ENCODE data around the gene FAM78B. TPM values are rescaled to one million over a fixed set of nuclear protein-coding genes. Genes with fewer than 3 reads are reported as not detected.

FAM78B gene
- total RNA-seq, 2 donors from 2014 or later = 0.79 to 0.90 TPM

DNA sequence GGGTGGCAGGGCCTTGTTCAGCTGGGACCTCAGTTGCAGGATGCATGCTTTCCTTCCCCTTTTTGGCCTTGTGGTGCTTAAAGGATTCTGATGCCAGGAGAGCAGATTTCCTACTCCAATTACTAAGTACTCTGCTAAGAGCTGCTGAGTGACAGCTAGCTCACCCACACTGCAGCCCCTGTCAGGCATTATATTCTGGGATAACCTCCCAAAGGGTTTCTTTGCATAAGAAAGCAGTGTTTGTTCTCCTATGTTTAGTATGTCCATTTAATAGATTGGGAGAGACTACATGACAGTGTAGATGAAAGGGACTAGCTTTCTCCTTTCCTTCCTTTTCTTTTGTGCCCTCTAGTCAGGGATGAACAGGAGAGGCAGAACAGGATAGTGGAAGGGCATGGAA is 100.7 kb downstream of the FAM78B start:
- Mint-ChIP-seq H3K4me1 (ENCODE audit: low read depth) (no peaks in the 10 kb centered on the region), H3K36me3 (ENCODE audit: insufficient read depth in 2 of 2) (no peaks in the 10 kb centered on the region), H3K27me3 (ENCODE audit: low read depth) (no peaks in the 10 kb centered on the region), H3K9me3 (no peaks in the 10 kb centered on the region), H3K27ac (no peak overlapping the region), H3K4me3 (no peak overlapping the region)
- ATAC-seq (replicated peaks in 1 of 2) = no peak
- no peak for DNase-seq

DNA sequence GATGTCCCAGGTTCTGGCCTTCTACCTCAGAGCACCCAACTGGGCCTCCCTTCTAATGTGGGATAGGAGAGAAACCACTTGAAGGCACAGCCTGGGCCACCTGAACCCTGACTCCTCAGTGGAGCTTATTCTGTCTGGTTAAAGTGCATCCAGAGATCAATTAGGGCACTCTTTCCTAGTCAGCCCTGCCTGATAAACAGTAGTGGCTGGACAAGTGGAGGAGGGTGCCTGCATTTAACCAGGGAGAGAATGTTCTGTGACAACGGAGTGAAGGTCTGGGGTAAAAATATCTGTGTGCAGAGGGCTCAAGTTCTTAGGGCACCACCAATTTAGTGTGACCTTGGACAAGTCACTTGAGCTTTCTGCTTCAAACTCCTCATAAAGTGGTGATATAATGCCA is 101.8 kb downstream of the FAM78B start:
- no peaks in the 10 kb centered on the region for H3K4me1 Mint-ChIP-seq (ENCODE audit: low read depth)

DNA sequence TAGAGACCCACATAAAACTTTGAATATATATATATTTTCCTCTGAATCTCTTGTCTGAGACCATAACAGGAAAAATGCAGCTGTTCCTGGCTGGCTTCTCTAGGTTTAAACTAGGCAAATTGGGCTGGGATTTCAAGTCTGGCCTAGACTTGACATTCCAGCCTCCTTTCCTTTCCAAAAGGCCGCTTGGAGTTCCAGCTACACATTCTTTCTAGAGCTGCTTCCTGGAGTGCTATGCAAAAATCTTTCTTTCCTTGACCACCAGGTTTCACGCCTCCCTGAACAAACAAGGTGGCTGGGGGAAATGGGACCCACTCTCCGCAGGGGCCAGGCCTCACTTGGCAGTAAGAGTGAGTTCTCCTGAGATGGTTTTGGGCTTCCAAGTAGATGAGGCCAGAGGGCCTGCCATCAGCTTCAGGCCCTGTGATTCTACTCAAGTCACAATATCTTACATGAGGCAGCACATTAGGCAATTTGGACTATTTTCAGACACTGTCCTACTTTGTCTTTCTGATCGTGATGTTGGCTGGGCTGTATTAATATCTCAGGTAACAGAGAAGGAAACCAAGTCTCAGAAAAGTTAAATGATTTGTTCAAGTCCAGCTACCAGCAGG is 102.4 kb downstream of the FAM78B start:
- ATAC-seq (replicated peaks in 1 of 2) = no peak
- no peaks in the 10 kb centered on the region for H3K9me3 Mint-ChIP-seq
- peaks cover 1% of the 10 kb centered on the region for H3K27me3 Mint-ChIP-seq (ENCODE audit: low read depth)
- H3K36me3 Mint-ChIP-seq (ENCODE audit: insufficient read depth in 2 of 2) = no peaks in the 10 kb centered on the region
- no peak for DNase-seq
- H3K4me3 Mint-ChIP-seq = no peak overlapping the region
- H3K27ac Mint-ChIP-seq = no peak overlapping the region
- H3K4me1 Mint-ChIP-seq (ENCODE audit: low read depth) = no peaks in the 10 kb centered on the region

More for the DNA sequence above, 101.8 kb downstream of the FAM78B start:
- DNase-seq = no peak
- H3K36me3 Mint-ChIP-seq (ENCODE audit: insufficient read depth in 2 of 2) = no peaks in the 10 kb centered on the region
- H3K27ac Mint-ChIP-seq = no peak overlapping the region
- H3K27me3 Mint-ChIP-seq (ENCODE audit: low read depth) = no peaks in the 10 kb centered on the region
- H3K4me3 Mint-ChIP-seq = no peak overlapping the region
- ATAC-seq (replicated peaks in 1 of 2) = no peak
- H3K9me3 Mint-ChIP-seq = no peaks in the 10 kb centered on the region

DNA sequence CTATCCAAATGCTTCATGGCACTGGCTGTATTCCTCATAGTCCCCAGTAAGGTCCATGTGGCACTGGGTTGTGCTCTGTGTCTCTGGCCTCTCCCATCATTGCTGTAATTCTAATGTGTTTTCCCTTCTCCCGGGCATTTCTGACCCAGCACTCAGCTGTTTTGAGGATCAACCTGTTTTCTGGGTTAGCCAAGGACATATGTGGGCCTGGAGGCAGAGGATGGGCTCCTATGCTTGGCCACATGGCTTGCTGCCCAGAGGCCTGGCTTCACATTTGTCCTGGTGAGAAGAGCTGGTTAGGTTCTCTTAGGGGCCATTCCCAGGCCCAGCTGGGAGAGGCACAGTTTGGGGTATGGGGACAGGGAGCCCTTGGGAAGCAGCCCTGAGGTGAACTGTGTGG is 103.1 kb downstream of the FAM78B start:
- ATAC-seq (replicated peaks in 1 of 2) = no peak
- DNase-seq = no peak
- Mint-ChIP-seq H3K4me3 (no peak overlapping the region), H3K36me3 (ENCODE audit: insufficient read depth in 2 of 2) (no peaks in the 10 kb centered on the region), H3K9me3 (no peaks in the 10 kb centered on the region), H3K27me3 (ENCODE audit: low read depth) (peaks cover 8% of the 10 kb centered on the region), H3K27ac (no peak overlapping the region), H3K4me1 (ENCODE audit: low read depth) (no peaks in the 10 kb centered on the region)

DNA sequence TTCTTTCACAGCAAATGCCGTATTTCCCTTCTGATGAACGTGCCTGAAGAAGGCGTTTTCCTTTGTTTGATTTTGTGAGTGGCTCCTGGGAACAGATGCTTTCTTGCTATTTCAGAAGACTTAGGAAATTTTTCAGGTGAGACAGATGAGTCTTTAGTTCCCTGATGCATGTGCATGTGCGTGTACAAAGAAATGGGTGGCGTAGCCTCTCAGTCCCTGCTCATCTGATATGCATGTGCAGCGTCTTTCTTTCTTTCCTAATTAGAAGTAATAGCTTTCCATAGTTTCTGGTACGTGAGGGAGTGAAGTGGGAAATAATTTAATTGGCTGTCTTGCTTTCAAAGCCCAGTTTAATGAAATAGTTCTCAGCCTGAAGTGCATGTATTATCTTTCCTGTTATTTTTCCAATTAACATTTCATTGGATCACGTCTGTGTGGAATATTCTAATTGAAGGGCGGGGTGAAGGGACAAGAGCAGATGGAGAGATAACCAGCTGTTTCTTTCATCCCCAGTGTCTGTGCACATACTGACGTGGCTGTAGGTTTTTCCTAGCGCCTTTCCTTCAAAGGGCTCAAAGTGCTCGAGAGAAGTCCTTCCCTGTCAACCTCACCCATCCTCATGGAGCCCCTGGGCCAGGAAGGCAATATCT is 104.3 kb downstream of the FAM78B start:
- H3K4me3 Mint-ChIP-seq = no peak overlapping the region
- DNase-seq (no peak), ATAC-seq (replicated peaks in 1 of 2) (no peak)
- H3K9me3 Mint-ChIP-seq = no peaks in the 10 kb centered on the region
- H3K27me3 Mint-ChIP-seq (ENCODE audit: low read depth) = peaks cover 8% of the 10 kb centered on the region
- H3K4me1 Mint-ChIP-seq (ENCODE audit: low read depth) = no peaks in the 10 kb centered on the region
- H3K27ac Mint-ChIP-seq = no peak overlapping the region
- no peaks in the 10 kb centered on the region for H3K36me3 Mint-ChIP-seq (ENCODE audit: insufficient read depth in 2 of 2)

DNA sequence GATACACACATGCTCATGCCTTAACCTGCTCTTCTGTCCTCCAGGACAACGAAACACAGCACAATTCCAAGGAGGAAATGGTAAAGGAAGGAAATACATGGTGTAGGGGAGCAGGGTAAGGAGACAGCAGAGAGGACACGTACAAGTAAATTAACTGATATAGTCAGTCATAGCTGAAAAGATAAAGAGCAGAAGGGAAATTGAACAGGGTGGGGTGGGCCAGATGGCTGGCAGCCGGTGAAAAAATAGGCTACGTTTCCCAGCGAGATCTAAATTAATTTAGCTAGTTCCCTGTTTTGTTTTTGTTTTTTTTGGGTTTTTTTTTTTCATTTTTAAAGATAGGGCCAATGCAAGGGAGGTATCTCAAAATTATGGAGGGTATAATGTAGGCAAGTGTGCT is 109.2 kb downstream of the FAM78B start:
- Mint-ChIP-seq H3K27ac (no peak overlapping the region), H3K36me3 (ENCODE audit: insufficient read depth in 2 of 2) (no peaks in the 10 kb centered on the region), H3K27me3 (ENCODE audit: low read depth) (peaks cover 14% of the 10 kb centered on the region), H3K9me3 (no peaks in the 10 kb centered on the region), H3K4me1 (ENCODE audit: low read depth) (no peaks in the 10 kb centered on the region), H3K4me3 (no peak overlapping the region)
- no peak for DNase-seq
- no peak for ATAC-seq (replicated peaks in 1 of 2)

DNA sequence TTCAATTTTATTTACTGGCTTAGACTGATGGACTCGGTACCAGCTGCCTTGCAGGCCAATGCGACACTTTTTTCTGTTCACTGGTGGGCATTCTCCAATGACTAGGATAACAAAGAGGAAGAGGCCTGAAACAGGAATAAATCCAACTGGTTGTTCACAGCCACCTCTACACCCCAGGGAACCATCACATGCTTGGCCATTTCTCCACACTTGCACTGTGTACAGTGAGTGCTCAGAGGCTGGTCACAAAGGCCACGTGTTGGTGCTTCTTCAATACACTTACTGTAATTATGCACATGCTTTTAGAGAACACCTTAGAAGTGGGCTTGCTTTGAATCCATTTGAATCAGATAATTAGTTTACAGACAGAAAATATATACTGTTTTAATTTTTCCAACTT is 113.4 kb downstream of the FAM78B start:
- Mint-ChIP-seq H3K36me3 (ENCODE audit: insufficient read depth in 2 of 2) (no peaks in the 10 kb centered on the region), H3K27ac (no peak overlapping the region), H3K4me3 (no peak overlapping the region), H3K27me3 (ENCODE audit: low read depth) (peaks cover 6% of the 10 kb centered on the region), H3K4me1 (ENCODE audit: low read depth) (no peaks in the 10 kb centered on the region), H3K9me3 (no peaks in the 10 kb centered on the region)
- no peak for ATAC-seq (replicated peaks in 1 of 2)
- DNase-seq = no peak

DNA sequence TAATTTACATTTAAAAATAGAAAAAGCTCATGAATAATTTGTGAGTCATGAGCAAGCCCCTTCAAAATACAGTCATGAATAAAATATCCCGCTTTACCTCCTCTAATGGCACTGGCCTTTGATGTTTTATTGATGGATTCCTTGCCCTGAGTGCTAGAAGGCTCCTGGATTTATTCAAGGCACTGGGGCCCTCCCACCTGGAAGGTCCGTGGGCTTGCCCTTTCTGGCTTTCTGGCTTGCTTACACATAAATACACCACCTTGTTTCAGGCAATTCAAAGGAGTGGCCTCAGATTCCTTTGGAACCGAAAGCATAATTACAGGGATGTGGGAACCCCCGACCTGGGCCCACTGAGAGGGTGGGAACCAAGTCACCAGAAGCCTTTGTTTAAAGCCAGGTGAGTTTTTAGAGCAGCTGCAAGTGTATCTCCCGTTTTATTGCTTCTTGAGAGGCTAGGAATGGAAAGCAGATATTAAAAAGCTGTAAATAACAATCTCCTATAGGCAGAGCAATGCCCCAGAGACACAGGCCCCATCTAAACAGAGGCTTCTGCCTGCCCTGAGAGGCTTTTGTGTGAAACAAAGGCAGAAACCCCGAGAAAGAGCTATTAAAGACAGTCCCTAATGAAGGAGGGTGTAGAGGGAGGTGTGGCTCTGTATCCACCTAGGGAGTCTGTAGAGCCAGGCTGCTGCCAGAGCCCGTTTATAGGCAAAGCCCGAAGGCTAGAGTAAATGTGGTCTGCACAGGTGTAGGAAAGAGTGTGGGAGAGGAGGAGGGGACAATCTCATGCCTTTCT is 126.4 kb downstream of the FAM78B start:
- Mint-ChIP-seq H3K9me3 (peaks cover 0 to 3% of the 10 kb centered on the region in 2 donors), H3K27me3 (ENCODE audit: low read depth) (peaks cover 19% of the 10 kb centered on the region), H3K4me1 (ENCODE audit: low read depth) (no peaks in the 10 kb centered on the region), H3K27ac (no peak overlapping the region), H3K36me3 (ENCODE audit: insufficient read depth in 2 of 2) (no peaks in the 10 kb centered on the region), H3K4me3 (no peak overlapping the region)
- ATAC-seq (replicated peaks in 1 of 2) (no peak), DNase-seq (no peak)

DNA sequence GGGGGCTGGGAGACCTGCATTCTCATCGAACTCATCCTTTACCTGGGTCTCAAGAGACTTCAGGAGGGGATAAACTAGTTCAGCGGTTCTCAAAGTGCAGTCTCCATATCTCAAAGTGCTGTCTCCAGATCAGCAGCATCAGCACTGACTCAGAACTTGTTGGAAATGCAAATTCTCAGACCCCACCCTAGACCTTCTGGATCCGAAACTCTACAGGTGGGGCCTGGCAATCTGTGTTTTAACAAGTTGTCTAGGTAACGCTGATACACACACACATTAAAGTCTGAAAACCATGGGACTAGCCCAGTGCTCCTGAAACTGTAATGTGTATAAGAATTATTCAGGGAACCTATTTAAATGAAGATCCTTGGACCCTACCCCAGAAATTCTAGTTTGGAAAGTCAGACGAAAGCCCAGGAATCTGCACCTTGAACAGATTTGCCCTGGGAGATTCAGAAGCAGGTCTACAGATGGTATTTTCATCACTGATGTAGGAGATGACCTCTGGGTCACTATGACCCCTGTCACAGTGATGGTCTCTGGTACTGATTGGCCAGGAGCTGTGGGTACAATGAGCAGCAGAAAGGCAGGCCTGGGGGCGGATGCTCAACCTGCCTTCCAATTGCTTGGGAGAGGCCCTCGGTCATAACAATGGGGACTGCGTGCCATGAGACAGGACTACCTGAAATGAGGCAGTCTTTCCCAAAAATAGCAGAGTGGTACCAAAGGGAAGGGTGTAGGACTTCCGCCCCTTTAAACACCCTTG is 127.2 kb downstream of the FAM78B start:
- Mint-ChIP-seq H3K9me3 (peaks cover 0 to 3% of the 10 kb centered on the region in 2 donors), H3K36me3 (ENCODE audit: insufficient read depth in 2 of 2) (no peaks in the 10 kb centered on the region), H3K4me1 (ENCODE audit: low read depth) (no peaks in the 10 kb centered on the region), H3K27ac (no peak overlapping the region), H3K27me3 (ENCODE audit: low read depth) (peaks cover 19% of the 10 kb centered on the region), H3K4me3 (no peak overlapping the region)
- no peak for ATAC-seq (replicated peaks in 1 of 2)
- no peak for DNase-seq

DNA sequence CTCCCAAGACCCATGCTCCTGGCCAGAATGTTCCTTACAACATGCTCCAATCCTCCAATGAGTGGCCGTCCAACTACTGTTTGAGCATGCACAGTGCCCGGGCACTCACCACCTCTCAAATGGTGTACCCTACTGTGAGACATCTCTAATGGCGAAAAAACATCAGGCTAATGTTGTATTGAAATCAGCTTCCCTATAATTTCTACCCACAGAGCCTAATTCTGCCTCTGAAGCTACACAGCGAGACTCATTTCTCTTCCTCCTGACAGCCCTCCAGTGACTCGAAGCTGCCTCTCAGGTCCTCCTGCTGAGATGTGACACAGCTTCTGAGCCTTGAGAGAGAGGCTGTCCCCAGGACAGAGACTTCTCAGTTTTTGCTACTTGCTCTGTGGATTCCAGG is 130.7 kb downstream of the FAM78B start:
- H3K4me3 Mint-ChIP-seq = no peak overlapping the region
- no peaks in the 10 kb centered on the region for H3K9me3 Mint-ChIP-seq
- peaks cover 11% of the 10 kb centered on the region for H3K27me3 Mint-ChIP-seq (ENCODE audit: low read depth)
- DNase-seq (no peak), ATAC-seq (replicated peaks in 1 of 2) (no peak)
- H3K36me3 Mint-ChIP-seq (ENCODE audit: insufficient read depth in 2 of 2) = no peaks in the 10 kb centered on the region
- no peak overlapping the region for H3K27ac Mint-ChIP-seq
- H3K4me1 Mint-ChIP-seq (ENCODE audit: low read depth) = no peaks in the 10 kb centered on the region

DNA sequence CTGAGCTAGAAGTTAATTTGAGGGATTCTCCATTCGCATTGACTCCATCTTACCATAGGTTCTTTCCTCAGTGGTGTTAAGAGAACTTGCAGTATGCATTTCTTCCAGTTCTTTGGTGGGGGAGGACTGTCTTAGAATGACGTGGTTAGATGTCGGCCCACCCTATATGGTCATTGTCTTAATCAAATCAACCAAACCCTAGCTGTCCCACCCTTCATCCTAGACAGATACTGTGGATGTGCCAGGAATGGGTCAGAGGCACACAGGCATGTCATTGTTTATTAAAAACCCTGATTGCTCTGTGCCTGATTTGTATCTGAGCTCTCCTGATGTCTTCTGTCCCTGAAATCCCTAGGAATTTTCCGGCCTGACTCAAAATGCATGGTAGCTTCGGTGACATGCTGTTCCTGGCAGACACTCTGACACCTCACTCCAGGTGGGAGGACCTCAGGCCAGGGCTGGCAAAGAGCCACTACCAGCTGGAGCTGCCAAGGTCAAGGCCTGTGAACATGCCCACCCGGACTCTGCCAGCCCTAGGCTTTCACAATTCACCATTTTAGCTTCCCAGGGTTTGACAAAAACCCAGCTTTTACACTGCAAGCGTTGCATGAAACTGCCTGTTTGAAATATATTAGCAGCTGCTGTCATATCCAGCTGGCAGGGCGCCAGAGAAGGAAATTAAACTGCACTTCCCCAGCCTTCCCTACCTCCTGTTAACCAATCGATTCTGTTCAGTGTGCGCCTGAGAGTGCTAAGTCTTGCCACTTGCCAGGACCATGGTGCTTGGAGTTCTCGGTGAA is 134.0 kb downstream of the FAM78B start:
- H3K4me1 Mint-ChIP-seq (ENCODE audit: low read depth) = no peaks in the 10 kb centered on the region
- H3K36me3 Mint-ChIP-seq (ENCODE audit: insufficient read depth in 2 of 2) = no peaks in the 10 kb centered on the region
- peaks cover 0 to 2% of the 10 kb centered on the region in 2 donors for H3K9me3 Mint-ChIP-seq
- peaks cover 19% of the 10 kb centered on the region for H3K27me3 Mint-ChIP-seq (ENCODE audit: low read depth)
- H3K4me3 Mint-ChIP-seq = no peak overlapping the region
- no peak overlapping the region for H3K27ac Mint-ChIP-seq
- no peak for DNase-seq
- no peak for ATAC-seq (replicated peaks in 1 of 2)

DNA sequence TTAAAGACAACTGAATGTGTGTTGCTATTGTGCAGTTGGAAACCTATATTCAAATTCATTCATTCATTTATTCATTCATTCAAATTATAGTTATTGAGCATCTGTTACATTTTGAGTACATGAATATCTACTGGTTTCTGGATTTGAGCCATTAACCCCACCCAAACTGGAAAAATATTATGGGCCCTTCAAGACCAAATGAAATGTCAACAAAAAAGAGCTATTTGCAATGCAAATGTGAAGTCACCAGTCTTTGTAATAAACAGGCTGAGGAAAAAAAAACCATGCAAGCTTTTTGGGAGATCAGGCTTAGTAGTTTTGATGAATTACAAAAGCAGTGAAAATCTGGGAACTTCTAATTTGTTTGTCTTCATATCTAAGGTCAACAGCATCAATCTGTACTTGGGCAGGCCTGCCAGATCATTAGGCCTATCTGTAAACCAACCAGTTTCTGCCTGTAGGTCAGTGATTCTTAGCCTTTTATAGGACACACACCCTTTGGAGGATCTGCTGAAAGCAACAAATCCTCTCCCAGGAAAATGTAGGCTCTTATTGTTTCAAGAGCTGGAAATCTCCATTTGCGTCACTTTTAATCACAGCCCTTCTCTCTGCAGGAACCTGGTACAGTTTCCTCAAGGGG is 134.7 kb downstream of the FAM78B start:
- H3K27me3 Mint-ChIP-seq (ENCODE audit: low read depth) = peaks cover 26% of the 10 kb centered on the region
- H3K9me3 Mint-ChIP-seq = peaks cover 0 to 2% of the 10 kb centered on the region in 2 donors
- H3K36me3 Mint-ChIP-seq (ENCODE audit: insufficient read depth in 2 of 2) = no peaks in the 10 kb centered on the region
- no peak overlapping the region for H3K4me3 Mint-ChIP-seq
- DNase-seq (no peak), ATAC-seq (replicated peaks in 1 of 2) (no peak)
- no peak overlapping the region for H3K27ac Mint-ChIP-seq
- H3K4me1 Mint-ChIP-seq (ENCODE audit: low read depth) = no peaks in the 10 kb centered on the region

Data from activated T-cell treated with anti-CD3 and anti-CD28 coated beads, Interleukin-2, amount 50 U/mL, for 72 hours (primary cell).